ENCODE measurements around the gene ARHGDIA.
"Not testable (repeated sequence)": the region's sequence is repeated elsewhere in the genome, so short reads cannot be mapped to it uniquely, and the experiment has no call there.

The ARHGDIA gene

DNA sequence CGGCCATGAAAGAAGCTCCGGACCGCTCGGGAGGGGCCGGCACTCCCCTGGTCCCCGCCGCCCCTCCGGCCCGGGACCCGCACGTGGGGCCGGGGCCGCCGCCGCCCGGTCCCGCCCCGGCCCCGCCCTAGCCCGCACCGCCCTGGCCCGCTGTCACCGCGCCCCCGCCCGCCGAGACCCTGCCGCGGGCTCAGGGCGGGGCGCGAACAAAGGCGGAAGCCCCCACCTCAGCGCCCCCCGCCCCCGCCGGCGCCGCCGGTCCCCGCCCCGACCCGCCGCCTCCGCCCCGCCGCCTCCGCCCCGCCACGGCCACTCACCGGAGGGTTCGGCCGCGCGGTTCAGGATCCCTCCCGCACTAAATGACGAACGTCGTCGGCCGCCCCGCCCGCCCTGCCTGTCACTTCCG is at the start of gene ARHGDIA:
Gene ARHGDIA (minus strand): TSS at position 357 of the 406 bp plus-strand sequence. CDS start 1,407 bp downstream, outside the sequence.
- DNase-seq: peak in 1 of 2 experiments; percentile 87

DNA sequence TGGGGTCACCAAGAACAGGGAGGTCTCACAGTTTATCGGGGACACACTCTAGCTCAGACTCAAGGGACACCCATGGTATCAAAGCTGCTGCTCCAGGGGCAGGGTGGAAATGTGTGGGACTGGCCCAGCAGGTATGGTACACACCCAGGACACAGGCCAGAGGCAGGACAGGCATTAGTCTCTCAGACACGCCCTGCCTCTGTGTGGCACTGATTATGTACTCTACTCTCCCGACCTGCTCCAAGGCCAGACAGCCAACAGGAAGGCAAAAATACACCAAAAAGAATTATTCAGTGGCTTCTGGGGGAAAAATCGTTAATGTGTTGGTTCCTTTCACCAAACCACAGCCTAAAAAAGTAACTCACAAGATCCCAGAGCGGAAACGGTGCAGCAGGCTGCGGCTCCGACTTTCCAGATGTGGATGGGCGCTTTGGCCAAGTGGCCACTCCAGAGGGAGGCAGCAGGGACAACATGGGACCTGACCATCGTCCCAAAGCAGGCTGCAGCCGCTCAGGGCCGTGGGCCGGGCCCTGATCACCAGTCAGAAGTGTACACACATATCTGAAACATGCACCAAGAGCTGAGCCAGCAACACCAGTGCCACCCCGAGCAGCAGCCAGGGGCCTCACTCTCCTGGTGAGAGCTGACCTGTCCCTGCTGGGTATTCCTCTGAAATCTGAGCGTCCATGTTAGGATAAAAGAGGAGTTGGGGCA is 47.9 kb upstream of the ARHGDIA start:
- DNase-seq: peak; percentile 67 to 71

DNA sequence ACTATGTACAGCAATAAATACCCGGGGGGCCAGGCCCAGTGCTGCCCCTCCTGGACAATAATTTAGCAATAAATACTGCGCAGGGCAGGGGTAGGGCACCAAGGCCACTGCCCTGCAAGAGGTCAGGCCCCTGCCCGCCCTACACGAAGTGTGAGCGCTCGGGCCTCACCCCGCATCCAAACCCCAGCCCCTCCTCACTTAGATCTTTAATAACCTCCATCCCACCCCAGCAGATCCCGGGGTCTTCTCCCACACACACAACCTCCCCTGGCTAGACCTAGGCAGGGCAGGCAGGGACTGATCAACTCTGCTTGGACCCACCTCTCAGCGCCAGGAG is 47.2 kb upstream of the ARHGDIA start:
- not testable (repeated sequence) for DNase-seq

DNA sequence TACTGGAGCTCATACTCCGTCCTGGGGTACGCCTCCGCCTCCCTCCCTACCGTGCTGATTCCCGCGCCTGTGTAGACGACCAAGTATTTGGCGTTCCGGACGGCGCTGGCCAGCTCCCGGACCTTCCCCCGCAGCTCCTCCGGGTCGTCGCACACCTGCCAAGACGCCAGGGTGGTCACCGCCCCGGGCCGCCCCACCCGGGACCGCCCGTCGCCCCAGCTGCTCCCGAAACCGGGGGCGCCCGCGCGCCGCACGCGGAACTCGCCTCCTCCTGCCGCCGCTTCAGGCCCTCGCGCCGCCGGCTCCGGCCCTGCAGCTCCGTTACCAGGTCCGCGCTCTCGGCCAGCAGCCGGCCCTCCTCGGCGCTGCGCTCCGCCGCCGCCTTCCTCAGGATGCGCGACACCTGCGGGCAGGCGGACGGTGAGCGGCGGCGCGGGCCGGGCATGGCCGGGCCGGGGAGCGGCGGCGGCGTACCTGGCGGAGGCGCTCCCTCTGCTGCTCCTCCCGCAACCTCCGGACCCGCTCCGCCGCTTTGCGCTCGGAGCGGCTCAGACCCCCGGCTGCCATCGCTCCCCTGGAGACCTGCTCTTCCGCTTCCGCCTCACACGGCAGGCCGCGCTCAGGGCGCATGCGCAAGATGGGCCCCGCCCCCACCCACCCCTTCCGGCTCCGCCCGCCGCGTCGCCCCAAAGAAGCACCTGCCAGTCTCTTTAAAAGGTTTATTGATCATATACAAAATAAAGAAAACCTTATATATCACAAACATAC is 46.6 kb upstream of the ARHGDIA start, which contains the start of gene SIRT7:
Gene SIRT7 (minus strand): TSS at position 612 of the 768 bp plus-strand sequence. CDS start 45 bp downstream, at position 567.
- DNase-seq: peak; percentile 85 to 89

DNA sequence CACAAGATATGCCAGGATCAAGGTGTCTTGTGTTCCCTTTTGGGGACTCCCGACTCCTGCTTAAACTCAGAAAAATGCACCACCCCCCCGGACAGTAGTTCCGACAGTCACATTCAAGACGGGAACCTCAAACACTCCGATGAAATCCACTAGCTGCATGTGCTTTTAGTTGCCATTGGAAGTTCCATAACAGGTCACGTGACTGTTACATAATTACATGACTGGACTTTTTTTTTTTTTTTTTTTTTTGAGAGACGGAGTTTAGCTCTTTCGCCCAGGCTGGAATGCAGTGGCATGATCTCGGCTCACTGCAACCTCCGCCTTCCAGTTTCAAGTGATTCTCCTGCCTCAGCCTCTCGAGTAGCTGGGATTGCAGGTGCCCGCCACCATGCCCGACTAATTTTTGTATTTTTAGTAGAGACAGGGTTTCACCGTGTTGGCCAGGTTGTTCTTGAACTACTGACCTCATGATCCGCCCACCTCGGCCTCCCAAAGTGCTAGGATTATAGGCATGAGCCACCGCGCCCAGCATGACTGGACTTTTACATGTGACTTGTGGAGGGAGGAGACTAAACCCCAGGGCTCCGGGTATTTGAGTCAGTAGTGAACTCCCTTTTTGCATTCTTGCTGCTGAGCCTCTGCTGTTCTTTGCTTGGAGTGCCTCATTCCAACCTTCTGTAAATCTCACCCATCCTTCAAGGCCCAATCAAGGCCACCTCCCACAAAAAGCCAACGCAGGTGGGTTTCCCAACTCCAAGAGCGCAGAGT is 45.3 kb upstream of the ARHGDIA start:
- no peak for DNase-seq

GRCh38 chr17:81915331-81915730 is 44.2 kb upstream of the ARHGDIA start:
- DNase-seq: no peak

- no peak for DNase-seq
Observed at GRCh38 chr17:81914103-81914850, 43.1 kb upstream of the ARHGDIA start.

DNA sequence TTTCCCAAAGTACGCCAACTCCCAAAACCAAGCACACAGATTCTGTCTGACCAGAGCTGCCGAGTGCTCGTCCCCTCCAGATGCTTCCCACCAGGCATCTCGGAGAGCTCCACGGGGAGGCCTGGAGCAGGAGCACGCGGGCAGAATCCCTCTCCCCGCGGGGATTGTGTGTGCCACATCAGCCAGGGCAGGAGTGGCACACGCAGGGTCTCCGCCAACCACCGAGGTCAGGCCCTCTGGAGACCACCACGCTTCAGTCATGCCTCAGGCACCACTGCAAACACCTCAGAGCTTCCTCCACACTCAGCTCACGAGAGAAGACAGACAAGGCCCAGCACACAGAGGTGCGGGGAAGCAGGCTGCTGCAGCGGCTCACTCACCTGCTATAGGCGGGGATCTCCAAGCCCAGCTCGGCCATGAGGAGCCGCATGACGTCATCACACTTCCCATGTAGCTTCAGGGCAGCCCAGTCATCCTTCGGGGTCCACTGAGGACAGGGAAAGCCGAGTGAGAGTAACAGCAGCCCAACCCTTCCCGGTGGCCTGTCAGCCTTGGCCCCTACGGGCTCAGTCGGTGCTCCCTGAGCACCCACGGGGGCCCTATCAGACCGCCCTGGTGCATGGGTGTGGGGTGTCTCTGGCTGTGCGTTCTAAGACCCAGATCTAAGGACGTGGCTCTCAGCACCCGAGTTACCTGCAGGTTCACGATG is 42.4 kb upstream of the ARHGDIA start:
- DNase-seq: no peak

GRCh38 chr17:81912441-81913309 is 41.5 kb upstream of the ARHGDIA start:
- no peak for DNase-seq

GRCh38 chr17:81911969-81912368 is 40.8 kb upstream of the ARHGDIA start:
- no peak for DNase-seq

GRCh38 chr17:81911277-81911961 is 40.3 kb upstream of the ARHGDIA start, which contains the start of gene PCYT2:
Gene PCYT2 (minus strand): TSS chr17:81911399. CDS start chr17:81911355, 44 bp downstream.
- DNase-seq: peak; percentile 68 to 89

GRCh38 chr17:81910840-81911276 is 39.7 kb upstream of the ARHGDIA start:
- DNase-seq: no peak

- peak; percentile 29 to 31 for DNase-seq
Observed at GRCh38 chr17:81909966-81910839, 39.1 kb upstream of the ARHGDIA start.

- DNase-seq: no peak
Observed at GRCh38 chr17:81909231-81909630, 38.1 kb upstream of the ARHGDIA start.

- no peak for DNase-seq
Observed at GRCh38 chr17:81908793-81909192, 37.7 kb upstream of the ARHGDIA start.

- no peak for DNase-seq
Observed at GRCh38 chr17:81907219-81908145, 36.3 kb upstream of the ARHGDIA start.

- DNase-seq: no peak
Observed at GRCh38 chr17:81906476-81907218, 35.5 kb upstream of the ARHGDIA start.
